Ovary (tissue), 9 donors: Measurements from ENCODE around the gene P2RY6. TPM values are rescaled to one million over a fixed set of nuclear protein-coding genes. Genes with fewer than 3 reads are reported as not detected.
A peak's percentile ranks its signal among the peaks of the same experiment; 100 is the strongest.

Source experiments
- DNase-seq, 5 donors: peaks; one replicate each; pipeline ENCODE4 v3.0.0-alpha.2; 2019 to 2020
- H3K27ac ChIP-seq, 2 donors: fragments of 200-600 bp; one replicate each; pipeline versions ENCODE4 v1.5.1 to v1.8.0; 2019 to 2022
- H3K27me3 ChIP-seq: fragments of 200-600 bp; one replicate; pipeline ENCODE4 v1.8.0; 2022
- H3K36me3 ChIP-seq: fragments of 200-600 bp; sonication (generic); one replicate; pipeline ENCODE4 v1.5.1; 2019
- H3K4me1 ChIP-seq: one replicate; pipeline ENCODE4 v1.8.1; 2013; ENCODE audit warnings: mild to moderate bottlenecking, moderate library complexity; ENCODE audit not compliant: insufficient read depth
- H3K4me3 ChIP-seq: fragments of 200-600 bp; sonication (generic); one replicate; pipeline ENCODE4 v1.5.1; 2017
- H3K9me3 ChIP-seq, 2 donors: fragments of 200-600 bp in 1 of 2; sonication (generic) in 1 of 2; one replicate each; pipeline versions ENCODE4 v1.5.1 to v1.8.1; 2013 to 2019; ENCODE audit warnings: mild to moderate bottlenecking in 1 of 2, moderate library complexity in 1 of 2
- EP300 ChIP-seq: sonication (generic); formaldehyde crosslinking; IDR thresholded peaks from one replicate; pipeline ENCODE4 v1.6.1; 2017; ENCODE audit warnings: antibody characterized with exemption
- POLR2A ChIP-seq: fragments of 450-650 bp; IDR thresholded peaks from one replicate; pipeline ENCODE4 v1.6.1; 2017; ENCODE audit warnings: antibody characterized with exemption, mild to moderate bottlenecking, moderate library complexity
- WGBS, 3 donors: extraction: QIAGEN DNeasy Blood & Tissue Kit in 1 of 3; methylation state at CpG; one replicate each; pipeline versions ENCODE4 v1.1.5 to v1.1.7; 2013 to 2017; 5-methylcytosine and 5-hydroxymethylcytosine counted together
- intact Hi-C, 4 donors: fragments of 100-400 bp; cut with DNase I; formaldehyde crosslinking; loops; one replicate each; pipeline versions ENCODE4 v1.11.0 to v1.15.1; 2022 to 2023
- polyA plus RNA-seq, 2 donors: library from polyadenylated mRNA; stranded (reverse); fragments of 200-250 nt in 1 of 2; fragments of 350-450 nt in 1 of 2; fragmentation: Illumina TruSeq in 1 of 2; extraction: RNeasy Lipid Tissue Mini Kit (QIAGEN cat#74804) in 1 of 2; gene quantifications; one replicate each; pipeline ENCODE4 v1.2.3, GENCODE V29; 2013 to 2014
- total RNA-seq, 7 donors: library from RNA; depleted of rRNA in 2 of 7; stranded (reverse); fragments of >200 nt in 2 of 7; fragmentation: NEBNext Ultra II Directional in 3 of 7; extraction: Animal tissue kit (Norgen Biotek cat#: 25700) in 3 of 7; gene quantifications; one replicate each; pipeline versions ENCODE4 v1.1.0 to v1.2.4, GENCODE V29; 2016 to 2023
- TF ChIP-seq, protein P1 (sequence below), 3 donors: fragments of 450-650 bp in 2 of 3; fragments of 200-600 bp in 1 of 3; IDR thresholded peaks; one replicate each; pipeline versions ENCODE4 v1.5.1 to v1.8.0; 2016 to 2022; ENCODE audit warnings: antibody characterized with exemption in 3 of 3, mild to moderate bottlenecking in 1 of 3
- donor health status: DM: no; HTN: no; CAD: no; lungs with moderate emphysema.
- donor health status: DM: no; HTN: no; CAD: no.
- donor health status: Bipolar disorder and iron deficiency.
- donor health status: DM: yes; HTN: yes; CAD: no.
- donor health status: DM: no; HTN: no; CAD: no.
- donor health status: DM: yes; HTN: yes; CAD: no.

The P2RY6 gene
- total and polyA plus RNA-seq, 9 donors, result 0.23 to 1.4 (median 0.66) TPM; not detected in 1

DNA sequence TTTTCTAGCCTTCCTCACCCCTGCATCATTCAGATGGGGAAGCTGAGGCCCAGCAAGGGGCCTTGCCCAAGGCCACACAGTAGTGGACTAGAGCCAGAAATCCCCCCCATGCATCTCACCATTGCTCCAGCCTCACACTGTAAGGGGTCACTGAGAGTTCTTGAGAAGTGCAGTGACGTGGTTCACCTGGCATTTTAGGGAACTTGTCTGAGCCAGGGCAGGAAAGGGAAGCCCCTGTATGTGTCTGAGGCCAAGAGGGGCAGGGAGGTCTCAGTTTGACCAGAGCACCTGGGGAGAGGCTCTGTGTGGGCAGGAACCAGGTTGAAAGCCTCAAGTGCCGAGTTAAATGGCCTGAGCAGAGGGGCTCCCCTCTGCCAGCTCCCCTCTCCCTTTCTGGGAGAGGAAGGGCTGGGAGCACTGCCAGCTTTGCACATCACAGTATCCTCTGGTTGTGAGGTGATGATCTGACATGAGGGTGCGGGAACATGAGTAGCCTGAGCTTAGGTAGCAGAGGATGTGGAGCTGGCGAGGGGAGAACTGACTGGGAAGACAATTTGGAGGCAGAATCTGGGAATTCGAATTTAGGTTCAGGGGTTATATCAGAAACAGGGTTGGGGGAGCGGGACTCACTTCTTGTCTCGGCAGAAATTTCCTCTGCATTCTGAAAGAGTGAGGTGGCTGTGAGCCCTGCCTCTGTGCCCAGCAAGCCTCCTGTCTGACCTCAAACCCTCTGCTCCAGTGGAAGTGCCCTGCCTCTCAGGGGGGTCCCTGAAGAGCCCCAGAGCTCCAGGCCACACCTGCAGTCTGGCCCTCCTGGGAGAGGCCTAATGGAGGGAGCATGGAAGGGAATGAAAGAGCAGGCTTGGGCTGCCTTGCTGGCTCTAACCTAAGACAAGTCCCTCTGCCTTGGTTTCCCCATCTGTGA lies 50.5 kb downstream of the P2RY6 start:
- peaks cover 29% of the 10 kb centered on the region for H3K4me1 ChIP-seq
- intact Hi-C loops, result no loop called here
- DNase-seq, result peak in 2 of 5 donors; percentile 49 to 61
- TF ChIP-seq, protein P1, sequence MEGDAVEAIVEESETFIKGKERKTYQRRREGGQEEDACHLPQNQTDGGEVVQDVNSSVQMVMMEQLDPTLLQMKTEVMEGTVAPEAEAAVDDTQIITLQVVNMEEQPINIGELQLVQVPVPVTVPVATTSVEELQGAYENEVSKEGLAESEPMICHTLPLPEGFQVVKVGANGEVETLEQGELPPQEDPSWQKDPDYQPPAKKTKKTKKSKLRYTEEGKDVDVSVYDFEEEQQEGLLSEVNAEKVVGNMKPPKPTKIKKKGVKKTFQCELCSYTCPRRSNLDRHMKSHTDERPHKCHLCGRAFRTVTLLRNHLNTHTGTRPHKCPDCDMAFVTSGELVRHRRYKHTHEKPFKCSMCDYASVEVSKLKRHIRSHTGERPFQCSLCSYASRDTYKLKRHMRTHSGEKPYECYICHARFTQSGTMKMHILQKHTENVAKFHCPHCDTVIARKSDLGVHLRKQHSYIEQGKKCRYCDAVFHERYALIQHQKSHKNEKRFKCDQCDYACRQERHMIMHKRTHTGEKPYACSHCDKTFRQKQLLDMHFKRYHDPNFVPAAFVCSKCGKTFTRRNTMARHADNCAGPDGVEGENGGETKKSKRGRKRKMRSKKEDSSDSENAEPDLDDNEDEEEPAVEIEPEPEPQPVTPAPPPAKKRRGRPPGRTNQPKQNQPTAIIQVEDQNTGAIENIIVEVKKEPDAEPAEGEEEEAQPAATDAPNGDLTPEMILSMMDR (IDR thresholded peaks at IDR 0.05), result no peak
- TF ChIP-seq POLR2A (no peak), EP300 (no peak)
- H3K36me3 ChIP-seq, result no peaks in the 10 kb centered on the region
- no peaks in the 10 kb centered on the region for H3K9me3 ChIP-seq
- H3K27me3 ChIP-seq, result no peaks in the 10 kb centered on the region
- 56 to 59% (median 57%) methylated on average over 7 of the region's 7 CpGs for WGBS, 3 donors
- H3K27ac ChIP-seq, result peak overlapping the region; percentile 79 to 83
- no peak overlapping the region for H3K4me3 ChIP-seq

DNA sequence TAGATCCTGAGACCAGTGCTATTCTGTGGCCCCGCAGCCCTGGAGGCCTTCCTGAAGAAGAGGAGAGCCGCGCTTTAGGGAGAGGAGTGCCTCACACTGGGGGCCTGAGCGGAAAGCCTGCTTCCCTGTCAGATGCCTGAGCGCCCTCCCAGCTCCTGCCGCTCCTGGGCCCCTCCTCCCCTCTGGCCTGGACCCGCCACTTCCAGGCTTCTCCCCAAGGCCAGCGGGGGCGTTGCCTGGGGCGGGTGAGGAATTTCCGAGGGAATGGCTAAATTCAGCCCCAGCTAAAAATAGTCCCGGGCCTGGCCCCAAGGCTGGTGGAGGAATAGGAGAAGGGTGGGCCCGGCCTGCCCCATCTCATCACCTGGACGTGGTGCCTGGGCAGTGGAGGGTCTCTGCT lies 51.3 kb downstream of the P2RY6 start:
- Histone ChIP-seq H3K27ac (peak overlapping the region; percentile 79 to 83), H3K36me3 (no peaks in the 10 kb centered on the region), H3K4me1 (peaks cover 29% of the 10 kb centered on the region), H3K9me3 (no peaks in the 10 kb centered on the region), H3K27me3 (no peaks in the 10 kb centered on the region), H3K4me3 (no peak overlapping the region)
- TF ChIP-seq POLR2A (no peak), EP300 (no peak)
- TF ChIP-seq, protein P1 (IDR thresholded peaks at IDR 0.05), result no peak
- intact Hi-C loops, result no loop called here
- peak; percentile 93 to 96 (median 94) for DNase-seq
- 3 to 4% (median 3%) methylated on average over 14 of the region's 14 CpGs for WGBS, 3 donors

DNA sequence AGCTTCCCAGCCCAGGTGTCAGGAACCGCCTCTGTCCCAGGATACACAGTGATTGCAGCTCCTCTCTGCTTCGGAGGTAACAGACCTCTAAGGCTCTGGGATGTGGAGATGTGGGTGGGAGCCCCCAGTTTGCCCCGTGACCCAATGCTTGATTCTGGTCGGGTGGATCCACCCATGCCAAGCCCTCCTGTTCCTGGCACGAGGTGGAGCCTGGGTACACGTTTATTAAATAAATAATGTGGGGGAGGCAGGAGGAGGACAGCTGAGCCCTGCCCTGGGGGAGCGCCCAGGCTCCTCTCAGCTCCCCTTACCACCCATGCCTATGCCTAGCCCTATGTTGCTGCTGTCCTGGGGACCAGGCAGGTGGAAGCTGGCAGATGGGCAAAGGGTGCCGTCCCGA lies 52.0 kb downstream of the P2RY6 start:
- WGBS, 3 donors, result 60 to 62% (median 61%) methylated on average over 9 of the region's 9 CpGs
- peaks cover 29% of the 10 kb centered on the region for H3K4me1 ChIP-seq
- TF ChIP-seq POLR2A (no peak), EP300 (no peak)
- TF ChIP-seq, protein P1 (IDR thresholded peaks at IDR 0.05), result no peak
- intact Hi-C loops, result no loop called here
- DNase-seq, result no peak
- peak overlapping the region; percentile 79 to 83 for H3K27ac ChIP-seq
- no peaks in the 10 kb centered on the region for H3K36me3 ChIP-seq
- no peaks in the 10 kb centered on the region for H3K27me3 ChIP-seq
- no peaks in the 10 kb centered on the region for H3K9me3 ChIP-seq
- H3K4me3 ChIP-seq, result no peak overlapping the region

DNA sequence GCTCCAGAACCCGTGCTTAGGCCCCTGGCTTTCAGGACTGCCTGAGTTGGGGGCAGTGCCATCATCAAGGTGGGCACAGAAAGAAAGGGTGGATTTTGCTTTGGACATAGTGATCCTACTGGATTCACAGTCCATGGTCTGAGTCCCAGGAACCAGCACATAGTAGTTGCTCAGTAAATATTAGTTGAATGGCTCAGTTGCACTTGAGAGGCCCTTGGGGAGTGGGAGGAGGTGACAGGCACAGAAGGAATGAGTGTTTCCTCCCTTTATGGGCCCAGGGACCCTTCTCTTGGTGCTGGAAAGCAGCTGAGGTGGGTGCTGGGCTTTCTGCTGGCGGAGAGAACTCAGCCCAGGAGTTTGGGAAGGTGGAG lies 52.5 kb downstream of the P2RY6 start:
- Histone ChIP-seq H3K36me3 (no peaks in the 10 kb centered on the region), H3K9me3 (no peaks in the 10 kb centered on the region), H3K27ac (peak overlapping the region; percentile 79 to 83), H3K4me1 (peaks cover 31% of the 10 kb centered on the region), H3K4me3 (no peak overlapping the region), H3K27me3 (no peaks in the 10 kb centered on the region)
- 86 to 88% (median 87%) methylated on average over 2 of the region's 2 CpGs for WGBS, 3 donors
- TF ChIP-seq EP300, result no peak
- TF ChIP-seq, protein P1 (IDR thresholded peaks at IDR 0.05), result no peak
- no peak for TF ChIP-seq POLR2A
- intact Hi-C loops, result no loop called here
- no peak for DNase-seq
